Measurements from ENCODE around the gene LONRF3.
"Not testable (repeated sequence)": the region's sequence is repeated elsewhere in the genome, so short reads cannot be mapped to it uniquely, and the experiment has no call there.

LONRF3 gene

DNA sequence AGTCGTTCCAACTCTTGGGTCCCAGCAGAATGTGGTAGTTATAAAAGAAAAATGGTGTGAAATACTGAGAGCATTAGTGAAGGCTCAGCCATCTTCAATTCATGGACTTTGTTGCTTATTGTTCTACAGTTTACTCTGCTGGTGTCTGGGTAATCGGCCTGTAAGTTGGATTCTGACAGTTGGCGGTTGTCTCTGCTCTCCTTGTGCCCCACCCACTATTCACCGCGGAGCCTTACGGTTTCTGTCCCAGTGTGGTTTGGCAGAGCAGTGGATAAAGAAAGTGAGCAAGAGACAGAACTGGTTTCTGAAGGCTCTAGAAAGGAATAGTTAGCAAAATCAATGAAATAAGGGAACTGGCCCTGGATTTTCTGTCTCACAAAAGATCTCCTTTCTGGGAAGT is 9.1 kb downstream of the LONRF3 start:
- Histone ChIP-seq H3K36me3 (ENCODE audit: control insufficient read depth in 4 of 4, insufficient read depth in 4 of 4, low read length in 3 of 4) (no peaks in the 10 kb centered on the region), H3K4me3 (ENCODE audit: control insufficient read depth in 1 of 7, extremely low read depth in 1 of 7, insufficient read depth in 4 of 7, low read depth in 2 of 7, low read length in 6 of 7) (no peak overlapping the region), H3K9me3 (ENCODE audit: control extremely low read depth in 1 of 5, control insufficient read depth in 4 of 5, insufficient read depth in 2 of 5, low read depth in 1 of 5, low read length in 4 of 5) (no peaks in the 10 kb centered on the region), H3K27ac (ENCODE audit: insufficient read depth in 1 of 2, low read depth in 1 of 2, low read length in 2 of 2, poor library complexity in 1 of 2, severe bottlenecking in 2 of 2) (no peak overlapping the region), H3K4me1 (ENCODE audit: control extremely low read depth in 1 of 4, control insufficient read depth in 4 of 4, insufficient read depth in 4 of 4, low read length in 3 of 4) (no peaks in the 10 kb centered on the region), H3K27me3 (replicated peaks in 2 of 5; ENCODE audit: control insufficient read depth in 4 of 5, insufficient read depth in 5 of 5, low read length in 4 of 5) (peaks cover 0 to 2% (median 0%) of the 10 kb centered on the region in 5 experiments)
- POLR2A ChIA-PET: no interaction called here
- WGBS (ENCODE audit: insufficient coverage): 75% methylated on average over 4 of the region's 6 CpGs
- CTCF ChIA-PET: no interaction called here
- DNase-seq: peak in 1 of 3 donors; percentile 12

DNA sequence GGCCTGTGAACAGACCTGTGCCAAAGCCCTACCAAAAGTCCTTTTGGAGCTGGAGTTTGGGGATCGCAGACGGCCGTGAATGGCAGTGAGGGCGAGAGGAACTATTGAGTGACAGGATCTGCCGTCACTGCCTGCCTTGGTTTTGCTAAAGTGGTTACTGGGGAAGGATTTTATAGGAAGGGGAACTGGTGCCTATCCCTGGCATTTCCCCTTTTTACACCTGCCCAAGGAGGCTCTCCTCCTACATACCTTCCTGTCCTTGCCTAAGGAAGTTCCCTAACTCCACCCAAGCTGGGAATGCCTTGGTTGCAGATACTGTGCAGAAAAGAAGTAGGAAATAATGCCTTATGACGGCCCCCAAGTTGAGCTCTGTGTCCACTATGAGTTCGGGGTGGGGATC is 14.5 kb downstream of the LONRF3 start:
- Histone ChIP-seq H3K4me1 (ENCODE audit: control extremely low read depth in 1 of 4, control insufficient read depth in 4 of 4, insufficient read depth in 4 of 4, low read length in 3 of 4) (no peaks in the 10 kb centered on the region), H3K27ac (ENCODE audit: insufficient read depth in 1 of 2, low read depth in 1 of 2, low read length in 2 of 2, poor library complexity in 1 of 2, severe bottlenecking in 2 of 2) (no peak overlapping the region), H3K4me3 (ENCODE audit: control insufficient read depth in 1 of 7, extremely low read depth in 1 of 7, insufficient read depth in 4 of 7, low read depth in 2 of 7, low read length in 6 of 7) (no peak overlapping the region), H3K9me3 (ENCODE audit: control extremely low read depth in 1 of 5, control insufficient read depth in 4 of 5, insufficient read depth in 2 of 5, low read depth in 1 of 5, low read length in 4 of 5) (no peaks in the 10 kb centered on the region), H3K27me3 (replicated peaks in 2 of 5; ENCODE audit: control insufficient read depth in 4 of 5, insufficient read depth in 5 of 5, low read length in 4 of 5) (no peaks in the 10 kb centered on the region), H3K36me3 (ENCODE audit: control insufficient read depth in 4 of 4, insufficient read depth in 4 of 4, low read length in 3 of 4) (no peaks in the 10 kb centered on the region)
- POLR2A ChIA-PET: interaction anchor here (0.6 kb wide), 1 partner anchor 69 kb away, joined by 7 read pairs; no protein-coding TSS in a partner anchor
- DNase-seq: no peak
- 79% methylated on average over 6 of the region's 7 CpGs for WGBS (ENCODE audit: insufficient coverage)
- CTCF ChIA-PET: interaction anchor here (0.9 to 1.1 kb wide), 2 partner anchors 16 to 17 kb away, joined by 3 to 4 read pairs; no protein-coding TSS in a partner anchor

DNA sequence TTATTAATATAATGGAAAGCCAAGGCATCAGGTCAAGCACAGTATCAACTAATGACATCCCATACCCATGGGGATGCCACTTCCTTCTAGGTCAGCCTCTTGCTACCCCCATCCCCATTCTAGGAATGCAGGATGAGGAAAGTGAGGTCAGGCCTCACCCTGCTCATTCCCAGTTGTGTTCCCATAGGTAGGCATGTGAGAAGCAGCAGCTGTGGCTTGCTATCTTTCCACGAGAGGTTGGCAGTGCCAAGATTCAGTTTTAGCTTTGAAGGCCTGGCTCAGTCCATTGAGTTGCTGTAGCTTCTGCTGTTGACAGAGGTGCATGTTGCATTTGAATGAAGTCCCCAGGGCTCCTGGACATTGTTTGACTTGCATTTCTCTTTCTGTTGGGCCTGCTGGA is 15.5 kb downstream of the LONRF3 start:
- no peaks in the 10 kb centered on the region for H3K9me3 ChIP-seq (ENCODE audit: control extremely low read depth in 1 of 5, control insufficient read depth in 4 of 5, insufficient read depth in 2 of 5, low read depth in 1 of 5, low read length in 4 of 5)
- no peak overlapping the region for H3K4me3 ChIP-seq (ENCODE audit: control insufficient read depth in 1 of 7, extremely low read depth in 1 of 7, insufficient read depth in 4 of 7, low read depth in 2 of 7, low read length in 6 of 7)
- ChIA-PET POLR2A (no interaction called here), CTCF (interaction anchor here (1.2 kb wide), 1 partner anchor 141 kb away, joined by 3 read pairs; no protein-coding TSS in a partner anchor)
- H3K27me3 ChIP-seq (replicated peaks in 2 of 5; ENCODE audit: control insufficient read depth in 4 of 5, insufficient read depth in 5 of 5, low read length in 4 of 5): no peaks in the 10 kb centered on the region
- 73% methylated on average over 1 of the region's 1 CpG for WGBS (ENCODE audit: insufficient coverage)
- no peak for DNase-seq
- no peaks in the 10 kb centered on the region for H3K36me3 ChIP-seq (ENCODE audit: control insufficient read depth in 4 of 4, insufficient read depth in 4 of 4, low read length in 3 of 4)
- H3K4me1 ChIP-seq (ENCODE audit: control extremely low read depth in 1 of 4, control insufficient read depth in 4 of 4, insufficient read depth in 4 of 4, low read length in 3 of 4): no peaks in the 10 kb centered on the region
- no peak overlapping the region for H3K27ac ChIP-seq (ENCODE audit: insufficient read depth in 1 of 2, low read depth in 1 of 2, low read length in 2 of 2, poor library complexity in 1 of 2, severe bottlenecking in 2 of 2)

DNA sequence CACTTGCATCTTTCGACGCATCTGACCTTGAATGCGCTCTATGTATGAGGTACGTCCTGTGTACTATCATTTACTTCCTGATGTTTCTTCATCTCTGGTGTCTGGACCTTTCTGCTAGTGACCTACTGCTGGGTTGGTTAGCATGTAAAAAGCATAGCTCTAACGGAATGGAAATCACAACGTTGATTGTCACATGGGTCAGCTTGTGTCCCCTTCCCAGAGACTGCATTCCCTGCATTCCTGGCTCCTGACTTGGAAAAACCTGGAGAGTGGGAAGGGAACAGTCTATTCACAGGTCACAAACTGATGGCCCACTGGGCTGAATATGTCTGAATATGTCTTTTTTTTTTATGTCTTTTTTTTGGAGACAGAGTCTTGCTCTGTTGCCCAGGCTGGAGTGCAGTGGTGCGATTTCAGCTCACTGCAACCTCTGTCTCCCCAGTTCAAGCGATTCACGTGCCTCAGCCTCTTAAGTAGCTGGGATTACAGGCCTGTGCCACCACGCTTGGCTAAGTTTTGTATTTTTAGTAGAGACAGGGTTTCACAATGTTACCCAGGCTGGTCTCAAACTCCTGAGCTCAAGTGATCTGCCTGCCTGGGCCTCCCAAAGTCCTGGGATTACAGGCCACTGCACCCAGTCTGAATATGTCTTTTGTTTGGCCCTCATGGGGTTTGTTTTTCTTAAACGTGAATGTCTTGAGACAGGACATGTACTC is 16.3 kb downstream of the LONRF3 start:
- CTCF ChIA-PET: interaction anchor here (0.7 to 1.2 kb wide), 2 partner anchors 56 to 142 kb away, joined by 3 read pairs; no protein-coding TSS in a partner anchor
- Histone ChIP-seq H3K27me3 (replicated peaks in 2 of 5; ENCODE audit: control insufficient read depth in 4 of 5, insufficient read depth in 5 of 5, low read length in 4 of 5) (peaks cover 0 to 1% (median 0%) of the 10 kb centered on the region in 5 experiments), H3K36me3 (ENCODE audit: control insufficient read depth in 4 of 4, insufficient read depth in 4 of 4, low read length in 3 of 4) (no peaks in the 10 kb centered on the region), H3K27ac (ENCODE audit: insufficient read depth in 1 of 2, low read depth in 1 of 2, low read length in 2 of 2, poor library complexity in 1 of 2, severe bottlenecking in 2 of 2) (no peak overlapping the region), H3K9me3 (ENCODE audit: control extremely low read depth in 1 of 5, control insufficient read depth in 4 of 5, insufficient read depth in 2 of 5, low read depth in 1 of 5, low read length in 4 of 5) (no peaks in the 10 kb centered on the region), H3K4me3 (ENCODE audit: control insufficient read depth in 1 of 7, extremely low read depth in 1 of 7, insufficient read depth in 4 of 7, low read depth in 2 of 7, low read length in 6 of 7) (no peak overlapping the region), H3K4me1 (ENCODE audit: control extremely low read depth in 1 of 4, control insufficient read depth in 4 of 4, insufficient read depth in 4 of 4, low read length in 3 of 4) (no peaks in the 10 kb centered on the region)
- DNase-seq: no peak
- 78% methylated on average over 11 of the region's 11 CpGs for WGBS (ENCODE audit: insufficient coverage)
- POLR2A ChIA-PET: no interaction called here

- not testable (repeated sequence) for H3K27ac ChIP-seq (ENCODE audit: insufficient read depth in 1 of 2, low read depth in 1 of 2, low read length in 2 of 2, poor library complexity in 1 of 2, severe bottlenecking in 2 of 2); H3K9me3 ChIP-seq (ENCODE audit: control extremely low read depth in 1 of 5, control insufficient read depth in 4 of 5, insufficient read depth in 2 of 5, low read depth in 1 of 5, low read length in 4 of 5); H3K27me3 ChIP-seq (replicated peaks in 2 of 5; ENCODE audit: control insufficient read depth in 4 of 5, insufficient read depth in 5 of 5, low read length in 4 of 5); H3K4me1 ChIP-seq (ENCODE audit: control extremely low read depth in 1 of 4, control insufficient read depth in 4 of 4, insufficient read depth in 4 of 4, low read length in 3 of 4); DNase-seq; H3K4me3 ChIP-seq (ENCODE audit: control insufficient read depth in 1 of 7, extremely low read depth in 1 of 7, insufficient read depth in 4 of 7, low read depth in 2 of 7, low read length in 6 of 7); H3K36me3 ChIP-seq (ENCODE audit: control insufficient read depth in 4 of 4, insufficient read depth in 4 of 4, low read length in 3 of 4)
- CTCF ChIA-PET: interaction anchor here (0.6 kb wide), 1 partner anchor 169 kb away, joined by 3 read pairs; no protein-coding TSS in a partner anchor
- POLR2A ChIA-PET: interaction anchor here (0.6 kb wide), 1 partner anchor 8 kb away, joined by 4 read pairs; no protein-coding TSS in a partner anchor
- WGBS (ENCODE audit: insufficient coverage): 81% methylated on average over 3 of the region's 4 CpGs
Measured at GRCh38 chrX:118992441-118993121, 18.2 kb downstream of the LONRF3 start.

GRCh38 chrX:119003462-119003861 is 29.0 kb downstream of the LONRF3 start:
- H3K27me3 ChIP-seq (replicated peaks in 2 of 5; ENCODE audit: control insufficient read depth in 4 of 5, insufficient read depth in 5 of 5, low read length in 4 of 5): no peaks in the 10 kb centered on the region
- no peak overlapping the region for H3K4me3 ChIP-seq (ENCODE audit: control insufficient read depth in 1 of 7, extremely low read depth in 1 of 7, insufficient read depth in 4 of 7, low read depth in 2 of 7, low read length in 6 of 7)
- WGBS (ENCODE audit: insufficient coverage): 72% methylated on average over 2 of the region's 3 CpGs
- H3K9me3 ChIP-seq (ENCODE audit: control extremely low read depth in 1 of 5, control insufficient read depth in 4 of 5, insufficient read depth in 2 of 5, low read depth in 1 of 5, low read length in 4 of 5): no peaks in the 10 kb centered on the region
- no peaks in the 10 kb centered on the region for H3K4me1 ChIP-seq (ENCODE audit: control extremely low read depth in 1 of 4, control insufficient read depth in 4 of 4, insufficient read depth in 4 of 4, low read length in 3 of 4)
- H3K36me3 ChIP-seq (ENCODE audit: control insufficient read depth in 4 of 4, insufficient read depth in 4 of 4, low read length in 3 of 4): no peaks in the 10 kb centered on the region
- CTCF ChIA-PET: interaction anchor here (1.3 kb wide), 1 partner anchor 156 kb away, joined by 3 read pairs; no protein-coding TSS in a partner anchor
- no peak overlapping the region for H3K27ac ChIP-seq (ENCODE audit: insufficient read depth in 1 of 2, low read depth in 1 of 2, low read length in 2 of 2, poor library complexity in 1 of 2, severe bottlenecking in 2 of 2)
- DNase-seq: no peak
- POLR2A ChIA-PET: no interaction called here
